Endodermal cell (in vitro differentiated cells): ENCODE measurements around the gene KIAA1217. TPM values are rescaled to one million over a fixed set of nuclear protein-coding genes. Genes with fewer than 3 reads are reported as not detected.

ENCODE experiments used
- DNase-seq: peaks from one replicate; pipeline ENCODE4 v3.0.0-alpha.2; 2017
- H3K27ac ChIP-seq: 2 replicates; pipeline ENCODE4 v1.5.1; 2013; ENCODE audit warnings: mild to moderate bottlenecking, low read depth, low read length, moderate library complexity
- H3K27me3 ChIP-seq: 2 replicates; pipeline ENCODE4 v1.6.1; 2013; ENCODE audit warnings: mild to moderate bottlenecking, low read length, moderate library complexity; ENCODE audit not compliant: insufficient read depth, control insufficient read depth, poor library complexity, severe bottlenecking
- H3K36me3 ChIP-seq: 2 replicates; pipeline ENCODE4 v1.7.0; 2013; ENCODE audit warnings: mild to moderate bottlenecking, low read length, moderate library complexity; ENCODE audit not compliant: control insufficient read depth, insufficient read depth
- H3K4me1 ChIP-seq: one replicate; pipeline ENCODE4 v1.7.0; 2013; ENCODE audit warnings: low read length; ENCODE audit not compliant: control insufficient read depth, insufficient read depth
- H3K4me3 ChIP-seq: 2 replicates; pipeline ENCODE4 v1.5.1; 2013; ENCODE audit warnings: mild to moderate bottlenecking, low read length, moderate library complexity
- H3K9ac ChIP-seq: 2 replicates; pipeline ENCODE4 v1.6.1; 2013; ENCODE audit warnings: mild to moderate bottlenecking, low read length, moderate library complexity; ENCODE audit not compliant: poor library complexity, severe bottlenecking; ENCODE audit errors: extremely low read depth
- H3K9me3 ChIP-seq: 2 replicates; pipeline ENCODE4 v1.6.1; 2013; ENCODE audit warnings: mild to moderate bottlenecking, low read length, moderate library complexity; ENCODE audit not compliant: control insufficient read depth
- H3K27ac Mint-ChIP-seq: 2 replicates; pipeline ENCODE4 v1.8.0; 2020; ENCODE audit warnings: mixed read lengths
- H3K27me3 Mint-ChIP-seq: 2 replicates; pipeline ENCODE4 v1.8.0; 2021; ENCODE audit warnings: mild to moderate bottlenecking, mixed read lengths; ENCODE audit not compliant: insufficient read depth
- H3K36me3 Mint-ChIP-seq: 2 replicates; pipeline ENCODE4 v1.8.0; 2020; ENCODE audit warnings: low read depth, mixed read lengths
- H3K4me1 Mint-ChIP-seq: 2 replicates; pipeline ENCODE4 v1.8.0; 2020; ENCODE audit warnings: mixed read lengths
- H3K4me3 Mint-ChIP-seq: 2 replicates; pipeline ENCODE4 v1.8.0; 2020; ENCODE audit warnings: mild to moderate bottlenecking, moderate library complexity, mixed read lengths
- H3K9me3 Mint-ChIP-seq: 2 replicates; pipeline ENCODE4 v1.8.0; 2020; ENCODE audit warnings: mild to moderate bottlenecking, mixed read lengths
- WGBS, 2 experiments: methylation state at CpG; one replicate each; pipeline versions ENCODE4 v1.1.5 to v1.1.7; 2013; ENCODE audit warnings: missing lambda C conversion rate in 2 of 2, mixed read lengths in 1 of 2; ENCODE audit not compliant: insufficient coverage in 1 of 2, insufficient read length in 1 of 2; 5-methylcytosine and 5-hydroxymethylcytosine counted together
- total RNA-seq, 2 donors: library from RNA; stranded (reverse); fragmentation: NEBNext Ultra II Directional in 1 of 2; extraction: Animal tissue kit (Norgen Biotek cat#: 25700) in 1 of 2; gene quantifications; 2 replicates in 1 of 2; 3 replicates in 1 of 2; pipeline ENCODE4 v1.2.1, GENCODE V29; 2021
- TF ChIP-seq, protein P1 (sequence below): fragments of 200-600 bp; sonication (generic); conservative IDR thresholded peaks from 2 replicates; pipeline ENCODE4 v1.5.0; 2021; ENCODE audit warnings: antibody characterized with exemption, mild to moderate bottlenecking

KIAA1217 gene
- total RNA-seq, 2 donors from 2014 or later, result 25.4 to 27.2 TPM

DNA sequence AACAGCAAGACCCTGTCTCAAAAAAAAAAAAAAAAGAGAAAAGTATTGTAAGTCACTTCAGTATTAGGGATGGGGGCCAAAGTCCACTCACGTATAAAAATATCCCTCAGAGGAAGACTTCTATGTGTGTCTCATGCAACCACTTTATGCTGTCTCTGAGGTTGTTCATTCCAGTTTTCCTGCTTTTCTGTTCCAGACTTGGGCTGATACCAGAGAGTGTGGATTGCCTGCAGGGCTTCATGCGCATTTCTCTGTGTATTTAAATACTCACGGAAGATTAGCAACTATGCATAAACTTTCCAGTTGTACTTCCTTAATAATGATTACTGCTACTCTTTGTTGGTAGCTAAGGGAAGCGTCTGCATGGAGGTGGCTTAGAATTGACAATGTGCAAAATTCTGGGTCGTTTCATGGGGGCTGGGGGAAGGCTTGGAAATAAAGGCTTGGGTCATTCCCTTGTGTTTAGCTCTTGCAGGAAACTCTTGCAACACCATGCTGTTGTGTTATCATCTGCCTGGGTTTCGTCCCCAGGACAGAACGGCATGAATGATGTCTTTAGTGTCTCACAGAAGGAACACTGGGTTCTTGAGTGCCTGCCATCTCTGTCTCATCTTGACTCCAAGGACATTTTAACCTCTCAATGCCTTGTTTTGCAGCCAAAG, 54.1 kb downstream of the KIAA1217 start:
- H3K27ac ChIP-seq, result no peak overlapping the region

DNA sequence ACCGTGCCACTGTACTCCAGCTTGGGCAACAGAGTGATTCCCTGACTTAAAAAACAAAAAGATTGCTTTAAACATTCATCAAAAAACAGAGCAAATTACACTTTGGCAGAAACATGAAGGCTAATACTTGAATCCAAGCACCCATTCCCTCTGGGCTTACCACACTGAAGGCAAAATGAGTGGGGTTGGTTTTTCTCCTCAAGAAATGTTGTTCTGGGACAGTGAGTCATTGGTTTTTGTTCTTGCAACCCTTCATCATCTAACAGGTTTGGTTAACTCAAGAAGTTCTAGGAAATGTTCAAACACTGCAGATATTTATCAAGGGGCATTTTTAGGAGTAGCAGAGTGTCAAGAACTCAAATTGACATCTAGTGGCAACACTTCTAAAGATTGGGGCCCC, 60.5 kb downstream of the KIAA1217 start:
- Mint-ChIP-seq H3K4me3 (no peak overlapping the region), H3K36me3 (peaks cover 15% of the 10 kb centered on the region), H3K27ac (no peak overlapping the region), H3K9me3 (no peaks in the 10 kb centered on the region), H3K4me1 (no peaks in the 10 kb centered on the region), H3K27me3 (no peaks in the 10 kb centered on the region)
- Histone ChIP-seq H3K4me1 (no peaks in the 10 kb centered on the region), H3K9me3 (no peaks in the 10 kb centered on the region), H3K27me3 (no peaks in the 10 kb centered on the region), H3K4me3 (no peak overlapping the region), H3K9ac (no peak overlapping the region), H3K36me3 (peaks cover 16% of the 10 kb centered on the region), H3K27ac (no peak overlapping the region)
- WGBS, 2 experiments, result 94 to 100% methylated on average over 1 of the region's 1 CpG
- TF ChIP-seq, protein P1, sequence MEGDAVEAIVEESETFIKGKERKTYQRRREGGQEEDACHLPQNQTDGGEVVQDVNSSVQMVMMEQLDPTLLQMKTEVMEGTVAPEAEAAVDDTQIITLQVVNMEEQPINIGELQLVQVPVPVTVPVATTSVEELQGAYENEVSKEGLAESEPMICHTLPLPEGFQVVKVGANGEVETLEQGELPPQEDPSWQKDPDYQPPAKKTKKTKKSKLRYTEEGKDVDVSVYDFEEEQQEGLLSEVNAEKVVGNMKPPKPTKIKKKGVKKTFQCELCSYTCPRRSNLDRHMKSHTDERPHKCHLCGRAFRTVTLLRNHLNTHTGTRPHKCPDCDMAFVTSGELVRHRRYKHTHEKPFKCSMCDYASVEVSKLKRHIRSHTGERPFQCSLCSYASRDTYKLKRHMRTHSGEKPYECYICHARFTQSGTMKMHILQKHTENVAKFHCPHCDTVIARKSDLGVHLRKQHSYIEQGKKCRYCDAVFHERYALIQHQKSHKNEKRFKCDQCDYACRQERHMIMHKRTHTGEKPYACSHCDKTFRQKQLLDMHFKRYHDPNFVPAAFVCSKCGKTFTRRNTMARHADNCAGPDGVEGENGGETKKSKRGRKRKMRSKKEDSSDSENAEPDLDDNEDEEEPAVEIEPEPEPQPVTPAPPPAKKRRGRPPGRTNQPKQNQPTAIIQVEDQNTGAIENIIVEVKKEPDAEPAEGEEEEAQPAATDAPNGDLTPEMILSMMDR, result no peak
- no peak for DNase-seq

More for the DNA sequence above, 54.1 kb downstream of the KIAA1217 start:
- no peaks in the 10 kb centered on the region for H3K4me1 ChIP-seq
- H3K9me3 ChIP-seq, result no peaks in the 10 kb centered on the region
- H3K4me1 Mint-ChIP-seq, result peaks cover 7% of the 10 kb centered on the region
- H3K4me3 ChIP-seq, result no peak overlapping the region
- H3K9me3 Mint-ChIP-seq, result no peaks in the 10 kb centered on the region
- peaks cover 21% of the 10 kb centered on the region for H3K36me3 Mint-ChIP-seq
- 85 to 97% methylated on average over 4 to 7 of the region's 7 CpGs for WGBS, 2 experiments
- no peaks in the 10 kb centered on the region for H3K27me3 Mint-ChIP-seq
- H3K9ac ChIP-seq, result no peak overlapping the region
- H3K4me3 Mint-ChIP-seq, result no peak overlapping the region
- peak overlapping the region; percentile 42 for H3K27ac Mint-ChIP-seq
- no peaks in the 10 kb centered on the region for H3K27me3 ChIP-seq
- peaks cover 16% of the 10 kb centered on the region for H3K36me3 ChIP-seq
- DNase-seq, result no peak
- TF ChIP-seq, protein P1, result no peak

- Histone ChIP-seq H3K27me3 (no peaks in the 10 kb centered on the region), H3K9ac (no peak overlapping the region), H3K4me3 (no peak overlapping the region), H3K9me3 (no peaks in the 10 kb centered on the region), H3K27ac (no peak overlapping the region), H3K4me1 (no peaks in the 10 kb centered on the region), H3K36me3 (peaks cover 7% of the 10 kb centered on the region)
- whole genome bisulfite sequencing, 2 experiments, result 89 to 100% methylated on average over 6 to 7 of the region's 7 CpGs
- Mint-ChIP-seq H3K9me3 (no peaks in the 10 kb centered on the region), H3K4me3 (no peak overlapping the region), H3K27me3 (no peaks in the 10 kb centered on the region), H3K27ac (no peak overlapping the region), H3K36me3 (peaks cover 14% of the 10 kb centered on the region), H3K4me1 (no peaks in the 10 kb centered on the region)
- TF ChIP-seq, protein P1, result no peak
- no peak for DNase-seq
Observed at GRCh38 chr10:24272374-24272773, 63.4 kb downstream of the KIAA1217 start.
